OCI-LY1 (cell line): ENCODE data around the gene RMC1.

ENCODE experiments used
- H2AFZ ChIP-seq: fragments of 200-600 bp; sonication (generic), shearing (Covaris generic); 2 replicates; pipeline ENCODE4 v1.6.0; 2014; ENCODE audit warnings: antibody characterized with exemption, mild to moderate bottlenecking, low read length
- H3F3A ChIP-seq: fragments of 200-600 bp; sonication (generic), shearing (Covaris generic); 2 replicates; pipeline ENCODE4 v1.6.0; 2014; ENCODE audit warnings: mild to moderate bottlenecking, antibody characterized with exemption, low read length, moderate library complexity; ENCODE audit not compliant: insufficient read depth
- H3K27ac ChIP-seq: fragments of 200-600 bp; sonication (generic); 2 replicates; pipeline ENCODE4 v1.5.1; 2014; ENCODE audit warnings: low read length, mixed run types, mild to moderate bottlenecking, low read depth; ENCODE audit not compliant: poor library complexity, severe bottlenecking
- H3K27me3 ChIP-seq: fragments of 200-600 bp; sonication (generic); 2 replicates; pipeline ENCODE4 v1.6.0; 2014; ENCODE audit warnings: antibody characterized with exemption, mild to moderate bottlenecking, low read length, moderate library complexity; ENCODE audit not compliant: insufficient read depth
- H3K36me3 ChIP-seq: fragments of 200-600 bp; sonication (generic); 2 replicates; pipeline ENCODE4 v1.6.1; 2014; ENCODE audit warnings: mild to moderate bottlenecking, antibody characterized with exemption, low read length, moderate library complexity, mixed read lengths; ENCODE audit not compliant: insufficient read depth
- H3K4me1 ChIP-seq: fragments of 200-600 bp; sonication (generic); 2 replicates; pipeline ENCODE4 v1.5.1; 2014; ENCODE audit warnings: mild to moderate bottlenecking, low read length, moderate library complexity; ENCODE audit not compliant: insufficient read depth, severe bottlenecking
- H3K4me2 ChIP-seq: fragments of 200-600 bp; sonication (generic), shearing (Covaris generic); 2 replicates; pipeline ENCODE4 v1.6.1; 2014; ENCODE audit warnings: low read length
- H3K4me3 ChIP-seq: fragments of 200-600 bp; sonication (generic); 2 replicates; pipeline ENCODE4 v1.5.1; 2014; ENCODE audit warnings: low read length, low read depth, mild to moderate bottlenecking, mixed read lengths; ENCODE audit not compliant: poor library complexity, severe bottlenecking
- H3K79me2 ChIP-seq: fragments of 200-600 bp; shearing (Covaris generic); 2 replicates; pipeline ENCODE4 v1.6.1; 2016; ENCODE audit warnings: mixed run types, low read length, mixed read lengths; ENCODE audit not compliant: insufficient read depth
- H3K9ac ChIP-seq: fragments of 200-600 bp; sonication (generic), shearing (Covaris generic); 2 replicates; pipeline ENCODE4 v1.6.1; 2014; ENCODE audit warnings: mild to moderate bottlenecking, low read length, mixed read lengths
- H3K9me2 ChIP-seq: fragments of 200-600 bp; sonication (generic), shearing (Covaris generic); 2 replicates; pipeline ENCODE4 v1.6.1; 2014; ENCODE audit warnings: low read depth, mild to moderate bottlenecking, low read length, mixed read lengths
- H3K9me3 ChIP-seq: fragments of 200-600 bp; shearing (Covaris generic); 2 replicates; pipeline ENCODE4 v1.6.1; 2014; ENCODE audit warnings: low read length, mixed read lengths
- H4K20me1 ChIP-seq: fragments of 200-600 bp; sonication (generic), shearing (Covaris generic); 2 replicates; pipeline ENCODE4 v1.6.0; 2016; ENCODE audit warnings: mild to moderate bottlenecking, low read length; ENCODE audit not compliant: insufficient read depth
- CTCF ChIP-seq: fragments of 200-600 bp; sonication (generic), shearing (Covaris generic); IDR thresholded peaks from 2 replicates; pipeline ENCODE4 v1.5.1; 2017; ENCODE audit warnings: mild to moderate bottlenecking, antibody characterized with exemption, low read length, moderate library complexity, mixed read lengths
- EZH2 ChIP-seq: fragments of 200-600 bp; sonication (generic), shearing (Covaris generic); IDR thresholded peaks from 2 replicates; pipeline ENCODE4 v1.8.0; 2017; ENCODE audit warnings: borderline replicate concordance, mixed run types, mild to moderate bottlenecking, antibody characterized with exemption, low read length, moderate library complexity, mixed read lengths

Gene RMC1

GRCh38 chr18:23494992-23495391 is 8.3 kb upstream of the RMC1 start:
- no peak overlapping the region for H3K4me3 ChIP-seq
- TF ChIP-seq CTCF = no peak
- TF ChIP-seq EZH2 = no peak
- peak overlapping the region; percentile 94 for H3K27ac ChIP-seq
- H3K4me1 ChIP-seq = peaks cover 52% of the 10 kb centered on the region
- no peak overlapping the region for H2AFZ ChIP-seq
- no peaks in the 10 kb centered on the region for H3F3A ChIP-seq
- no peaks in the 10 kb centered on the region for H3K79me2 ChIP-seq
- no peaks in the 10 kb centered on the region for H3K27me3 ChIP-seq
- no peaks in the 10 kb centered on the region for H3K9me2 ChIP-seq
- H4K20me1 ChIP-seq = no peaks in the 10 kb centered on the region
- H3K36me3 ChIP-seq = no peaks in the 10 kb centered on the region
- H3K4me2 ChIP-seq = no peak overlapping the region
- H3K9me3 ChIP-seq = peaks cover 8% of the 10 kb centered on the region
- H3K9ac ChIP-seq = no peak overlapping the region

GRCh38 chr18:23495723-23496440 is 7.4 kb upstream of the RMC1 start:
- peak overlapping the region; percentile 45 for H3K4me2 ChIP-seq
- no peaks in the 10 kb centered on the region for H3K9me2 ChIP-seq
- TF ChIP-seq EZH2 = no peak
- H3F3A ChIP-seq = no peaks in the 10 kb centered on the region
- H3K27me3 ChIP-seq = no peaks in the 10 kb centered on the region
- H2AFZ ChIP-seq = peak overlapping the region; percentile 15
- H3K4me1 ChIP-seq = peaks cover 52% of the 10 kb centered on the region
- H3K79me2 ChIP-seq = no peaks in the 10 kb centered on the region
- peak overlapping the region; percentile 47 for H3K9ac ChIP-seq
- H3K4me3 ChIP-seq = peak overlapping the region; percentile 42
- H3K27ac ChIP-seq = peak overlapping the region; percentile 94
- H3K36me3 ChIP-seq = no peaks in the 10 kb centered on the region
- no peaks in the 10 kb centered on the region for H3K9me3 ChIP-seq
- H4K20me1 ChIP-seq = no peaks in the 10 kb centered on the region

DNA sequence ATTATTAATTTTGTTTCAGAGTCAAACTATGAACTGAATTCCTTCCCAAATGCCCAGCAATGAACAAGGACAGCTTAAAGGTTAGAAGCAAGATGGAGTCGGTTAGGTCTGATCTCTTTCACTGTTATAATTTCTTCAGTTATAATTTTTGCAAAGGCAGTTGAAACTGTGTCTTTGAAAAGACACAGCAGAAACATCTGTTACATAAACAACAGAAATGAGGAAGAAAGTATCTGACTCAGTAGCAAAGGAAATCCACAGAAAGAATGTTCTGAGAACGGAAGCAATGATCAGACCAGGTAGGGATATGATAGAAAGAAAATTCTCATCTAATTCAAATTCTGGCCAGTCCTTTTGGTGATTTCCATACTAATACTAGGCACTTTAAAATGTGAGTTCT is 5.2 kb upstream of the RMC1 start:
- Histone ChIP-seq H3K27ac (peak overlapping the region; percentile 94), H3K4me1 (peaks cover 63% of the 10 kb centered on the region), H4K20me1 (no peaks in the 10 kb centered on the region), H3K36me3 (no peaks in the 10 kb centered on the region), H3K9me2 (no peaks in the 10 kb centered on the region), H3K9ac (peak overlapping the region; percentile 40), H3K27me3 (no peaks in the 10 kb centered on the region), H3F3A (no peaks in the 10 kb centered on the region), H3K4me3 (peak overlapping the region; percentile 14), H2AFZ (peak overlapping the region; percentile 94), H3K9me3 (no peaks in the 10 kb centered on the region), H3K79me2 (no peaks in the 10 kb centered on the region), H3K4me2 (peak overlapping the region; percentile 36)
- TF ChIP-seq CTCF = no peak
- no peak for TF ChIP-seq EZH2

GRCh38 chr18:23498877-23499276 is 4.4 kb upstream of the RMC1 start:
- Histone ChIP-seq H3K4me1 (peaks cover 63% of the 10 kb centered on the region), H2AFZ (peak overlapping the region; percentile 94), H3K9ac (peak overlapping the region; percentile 40; the same call in 1 of the 2 replicates), H4K20me1 (no peaks in the 10 kb centered on the region), H3K9me3 (no peaks in the 10 kb centered on the region), H3K27ac (peak overlapping the region; percentile 94), H3K79me2 (no peaks in the 10 kb centered on the region), H3K36me3 (no peaks in the 10 kb centered on the region), H3K4me2 (peak overlapping the region; percentile 36), H3K4me3 (peak overlapping the region; percentile 14), H3K27me3 (no peaks in the 10 kb centered on the region), H3F3A (no peaks in the 10 kb centered on the region), H3K9me2 (no peaks in the 10 kb centered on the region)
- TF ChIP-seq EZH2 = no peak
- TF ChIP-seq CTCF = peak; percentile 95
